NCI-H2081 treated with DMSO at 0.1 percent for 48 hours (cell line): ENCODE results near the gene PCDH10.

Experiments used
- DNase-seq: peaks from one replicate; lab custom pipeline; 2025; lab: John Stamatoyannopoulos, UW

The PCDH10 gene

DNA sequence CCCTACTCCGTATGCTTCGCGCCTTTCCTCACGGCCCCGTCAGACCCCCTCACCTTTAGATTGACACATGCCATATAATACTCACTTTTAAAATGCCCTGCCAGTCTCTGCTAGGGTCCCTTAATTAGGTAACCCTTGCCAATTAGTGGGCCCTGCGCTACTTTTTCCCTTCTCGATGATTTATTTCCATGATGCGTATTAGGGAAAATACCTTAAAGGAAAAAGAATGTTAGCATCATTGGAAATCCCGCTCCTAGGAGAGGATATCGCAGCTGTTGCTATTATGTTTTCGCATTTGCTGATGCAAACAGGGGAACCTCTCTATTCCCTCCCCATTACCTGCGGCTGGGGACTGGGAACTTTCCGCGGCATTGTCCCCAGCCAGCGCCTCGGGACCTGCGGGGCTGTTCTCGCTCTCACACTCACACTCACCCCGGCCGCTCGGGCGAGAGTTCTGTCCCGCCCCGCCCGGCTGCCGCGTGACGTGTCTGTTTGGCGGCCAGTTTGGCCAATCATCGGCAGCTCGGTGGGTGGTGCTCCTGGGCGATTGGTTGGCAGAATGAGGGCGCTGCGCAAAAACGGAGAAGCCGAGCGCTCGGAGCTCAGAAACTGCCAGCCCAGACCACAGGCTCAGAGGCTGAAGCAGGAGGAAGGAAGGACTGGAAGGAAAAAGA, at the start of gene PCDH10:
PCDH10 (plus strand) TSS at position 605 of the 674 bp plus-strand sequence. CDS start 847 bp downstream, outside the sequence.
- peak; percentile 15 for DNase-seq

- DNase-seq, result no peak
Measured at GRCh38 chr4:133102043-133102442, 47.1 kb upstream of the PCDH10 start.

- no peak for DNase-seq
Measured at GRCh38 chr4:133102612-133103409, 46.3 kb upstream of the PCDH10 start.

- no peak for DNase-seq
Measured at GRCh38 chr4:133112641-133113040, 36.5 kb upstream of the PCDH10 start.

DNA sequence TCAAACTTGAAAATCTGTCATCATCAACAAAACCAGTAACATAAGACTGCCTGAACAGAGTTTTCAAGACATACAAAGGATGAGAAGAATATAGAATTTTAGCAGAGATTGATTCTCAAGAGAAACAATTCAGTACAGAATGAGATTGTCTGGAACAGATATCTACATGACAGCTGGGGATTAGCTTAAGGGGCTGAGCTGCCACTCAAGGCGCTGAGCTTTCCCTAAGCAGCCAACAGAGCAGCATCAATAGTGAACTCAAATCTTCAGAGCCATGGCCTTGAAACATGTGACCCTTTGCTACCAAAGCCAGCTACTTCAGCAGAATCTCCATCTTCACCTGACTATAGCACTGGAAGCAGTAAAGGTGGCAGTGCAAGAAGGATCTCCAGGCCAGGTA, 24.3 kb upstream of the PCDH10 start:
- DNase-seq, result no peak

- no peak for DNase-seq
Measured at GRCh38 chr4:133127500-133127899, 21.6 kb upstream of the PCDH10 start.

GRCh38 chr4:133129237-133129636, 19.9 kb upstream of the PCDH10 start:
- DNase-seq, result no peak

- DNase-seq, result no peak
Measured at GRCh38 chr4:133130171-133130570, 18.9 kb upstream of the PCDH10 start.

DNA sequence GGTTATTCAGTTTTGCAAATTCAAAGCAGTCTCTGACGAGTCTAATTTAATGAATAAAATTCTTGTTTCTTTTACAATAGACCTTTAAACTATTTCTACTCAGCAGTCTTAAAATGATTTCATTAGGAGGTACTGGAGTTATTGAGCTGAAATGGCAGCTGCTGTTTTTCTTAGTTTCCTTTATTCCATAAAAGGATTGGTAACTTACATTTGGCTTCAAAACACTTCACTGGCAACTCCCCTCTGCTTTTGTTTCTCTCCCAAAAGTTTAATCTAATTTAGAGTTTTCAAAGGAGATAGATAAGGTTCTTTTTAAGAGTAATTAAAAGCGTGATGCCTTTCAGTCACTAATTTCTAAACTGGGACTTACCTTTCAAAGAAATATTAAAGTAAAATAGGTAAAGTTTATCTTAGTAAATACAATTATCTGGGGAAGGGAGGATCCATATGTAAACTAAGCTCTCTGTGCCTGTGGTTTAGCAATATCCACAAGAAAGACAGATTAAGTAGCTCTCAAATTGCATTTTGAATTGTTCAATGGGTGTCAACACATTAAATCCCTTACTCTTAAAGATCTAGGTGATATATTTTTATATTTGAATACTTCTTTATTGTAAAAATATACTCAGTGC, 17.1 kb upstream of the PCDH10 start:
- DNase-seq, result no peak

GRCh38 chr4:133136833-133137232, 12.3 kb upstream of the PCDH10 start:
- DNase-seq, result no peak

DNA sequence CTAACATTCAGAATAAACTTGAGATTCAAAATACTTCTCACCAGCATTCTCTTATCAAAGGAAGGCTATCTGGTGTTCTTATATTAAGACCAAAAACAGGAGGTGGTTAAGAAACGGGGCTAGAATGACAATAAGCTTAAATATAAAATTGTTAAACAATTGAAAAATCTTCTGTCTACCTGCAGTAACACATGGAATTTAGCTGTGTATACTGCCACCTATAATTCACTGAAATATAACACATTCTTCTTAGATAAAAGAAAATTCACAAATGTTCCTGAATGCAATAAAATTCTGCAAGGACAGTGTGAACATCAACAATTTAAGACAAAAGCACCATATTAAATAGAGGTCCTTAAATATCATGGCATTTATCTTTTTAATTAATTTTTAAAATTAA, 11.5 kb upstream of the PCDH10 start:
- DNase-seq, result no peak

DNA sequence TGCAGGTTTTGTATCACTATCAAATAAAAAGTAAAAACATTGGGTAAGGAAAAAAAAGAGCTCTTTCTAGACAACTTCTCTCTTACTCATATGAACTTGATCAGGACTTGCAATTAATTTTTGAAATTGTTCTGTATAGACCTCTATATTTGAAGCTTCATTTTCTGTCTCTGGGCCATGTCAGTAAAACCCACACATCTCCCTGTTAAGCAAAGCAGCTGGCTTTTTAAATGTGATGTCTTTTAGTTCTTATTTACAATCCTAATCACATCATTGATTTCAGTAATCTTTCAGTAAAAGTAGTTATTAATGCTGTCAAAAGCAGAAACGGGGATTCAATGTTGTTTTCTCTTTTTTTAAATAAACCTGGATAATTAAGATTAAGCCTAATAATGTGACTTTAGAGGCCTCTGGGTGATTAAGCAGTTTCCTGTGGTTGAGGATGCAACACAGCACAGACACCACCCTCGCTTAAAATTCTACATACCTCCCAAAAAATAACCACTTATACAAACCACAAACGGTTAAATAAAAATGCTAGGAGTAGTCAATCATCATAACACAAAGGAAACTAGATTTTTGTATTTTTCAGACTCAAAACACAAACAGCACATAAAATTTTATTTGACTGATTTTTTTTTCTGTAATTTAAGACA, 5.2 kb upstream of the PCDH10 start:
- no peak for DNase-seq

DNA sequence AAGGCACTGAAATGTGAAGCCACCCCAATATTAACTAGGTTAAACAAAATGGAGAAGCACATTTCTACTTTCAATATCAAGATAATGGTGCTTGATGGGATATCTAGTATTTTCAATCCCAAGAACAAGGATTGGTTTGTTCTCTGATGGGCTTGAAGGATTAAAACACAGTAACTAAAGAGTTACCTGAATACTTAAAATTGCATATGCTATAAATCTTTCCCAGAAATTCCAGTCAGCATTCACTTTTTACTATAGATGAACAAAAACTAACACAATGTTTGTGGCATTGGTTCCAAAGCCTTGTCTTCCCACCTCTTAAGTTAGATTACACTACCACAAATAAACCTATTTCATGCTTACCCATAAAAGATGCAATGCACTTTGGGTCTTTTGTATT, 3.9 kb upstream of the PCDH10 start:
- DNase-seq, result no peak

DNA sequence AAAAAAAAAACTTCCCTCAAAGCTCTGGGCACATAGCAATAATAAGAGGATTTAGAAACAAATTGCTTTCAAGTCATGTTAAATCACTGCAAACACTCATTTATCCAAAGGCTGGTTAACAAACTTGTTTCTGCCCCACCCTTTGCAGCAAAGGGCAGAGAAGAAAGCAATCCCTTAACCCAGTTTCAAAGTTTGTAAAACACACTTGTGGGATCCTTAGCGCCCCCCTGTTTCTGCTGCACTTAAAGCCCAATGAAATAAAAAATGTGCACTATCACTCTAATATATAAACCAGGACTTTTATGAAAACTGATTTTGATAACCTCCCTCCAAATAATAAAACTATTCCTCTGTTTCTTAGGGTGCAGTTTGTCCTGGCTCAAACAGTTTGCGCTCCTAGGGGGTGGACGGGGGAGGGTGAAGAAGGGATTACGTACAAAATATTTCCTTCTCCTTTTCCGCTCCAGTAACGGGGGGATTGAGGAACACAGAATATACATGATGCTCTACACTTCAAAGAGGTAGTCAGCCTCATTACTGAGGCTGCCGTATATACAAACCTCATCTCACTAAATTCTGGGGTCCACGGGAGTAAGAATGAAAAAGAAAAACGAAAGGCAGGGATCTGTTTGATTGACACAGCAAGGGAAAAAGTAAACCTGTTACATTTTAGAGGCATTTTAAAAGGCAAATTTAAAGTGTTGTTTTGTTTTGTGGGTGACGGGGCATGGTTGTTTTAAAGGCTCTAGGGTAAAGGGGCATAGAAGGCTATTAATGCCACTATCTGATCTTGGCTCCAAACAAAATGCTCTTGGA, 3.1 kb upstream of the PCDH10 start:
- no peak for DNase-seq

DNA sequence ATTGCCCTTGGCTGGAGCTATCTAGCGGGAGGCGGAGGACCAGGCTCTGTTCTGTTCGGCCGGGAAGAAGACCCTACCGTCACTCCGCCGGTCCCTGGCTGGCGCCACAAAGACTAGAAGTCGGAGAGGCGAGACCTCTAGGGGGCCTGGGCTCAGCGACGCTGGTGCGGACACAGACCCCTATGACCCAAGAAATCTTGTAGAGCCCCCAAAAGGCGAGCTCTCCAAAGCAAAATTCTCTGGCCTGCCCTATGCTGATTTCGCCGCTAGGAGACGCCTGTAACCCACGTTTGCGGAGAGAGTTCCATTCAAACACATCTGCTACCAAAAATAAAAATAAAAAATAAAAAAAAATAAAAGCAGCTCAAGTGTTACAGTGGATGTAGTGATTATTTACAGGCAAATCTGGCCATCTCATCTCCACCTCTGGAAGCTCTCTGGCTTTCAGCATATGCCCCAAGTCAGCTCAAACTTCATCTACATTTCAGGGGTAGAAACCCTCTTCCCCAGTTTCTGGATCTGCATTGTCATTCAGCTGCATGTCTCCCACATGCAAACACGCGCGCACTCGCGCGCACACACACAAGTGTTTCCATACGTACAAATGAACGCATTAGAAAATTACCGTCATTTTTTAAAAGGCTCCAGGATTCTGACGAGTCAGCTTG, 2.4 kb upstream of the PCDH10 start:
- DNase-seq, result no peak

GRCh38 chr4:133147286-133147821, 1.7 kb upstream of the PCDH10 start:
- no peak for DNase-seq

GRCh38 chr4:133147921-133148689, 989 bp upstream of the PCDH10 start:
- DNase-seq, result no peak

GRCh38 chr4:133149364-133149695, 236 bp downstream of the PCDH10 start:
- DNase-seq, result no peak

DNA sequence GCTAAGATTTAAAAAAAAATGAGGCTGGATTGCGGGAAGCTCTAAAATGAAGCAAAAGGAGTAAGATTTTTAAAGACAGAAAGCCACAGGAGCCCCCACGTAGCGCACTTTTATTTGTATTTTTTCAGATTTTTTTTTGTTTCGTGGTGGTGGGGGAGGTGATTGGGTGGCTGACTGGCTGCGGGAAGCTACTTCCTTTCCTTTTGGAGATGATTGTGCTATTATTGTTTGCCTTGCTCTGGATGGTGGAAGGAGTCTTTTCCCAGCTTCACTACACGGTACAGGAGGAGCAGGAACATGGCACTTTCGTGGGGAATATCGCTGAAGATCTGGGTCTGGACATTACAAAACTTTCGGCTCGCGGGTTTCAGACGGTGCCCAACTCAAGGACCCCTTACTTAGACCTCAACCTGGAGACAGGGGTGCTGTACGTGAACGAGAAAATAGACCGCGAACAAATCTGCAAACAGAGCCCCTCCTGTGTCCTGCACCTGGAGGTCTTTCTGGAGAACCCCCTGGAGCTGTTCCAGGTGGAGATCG, 908 bp downstream of the PCDH10 start:
- no peak for DNase-seq
